C4-2B (cell line): ENCODE measurements around the gene B3GNT5.

Source experiments
- H3K27ac ChIP-seq: fragments of 450-650 bp; 2 replicates; pipeline ENCODE4 v1.5.1; 2017
- ZFX ChIP-seq: fragments of 450-650 bp; IDR thresholded peaks from 2 replicates; pipeline ENCODE4 v1.6.1; 2017
- TF ChIP-seq, protein P1 (sequence below): fragments of 450-650 bp; conservative IDR thresholded peaks from 2 replicates; pipeline ENCODE4 v1.5.1; 2017; ENCODE audit warnings: mild to moderate bottlenecking

The B3GNT5 gene, protein sequence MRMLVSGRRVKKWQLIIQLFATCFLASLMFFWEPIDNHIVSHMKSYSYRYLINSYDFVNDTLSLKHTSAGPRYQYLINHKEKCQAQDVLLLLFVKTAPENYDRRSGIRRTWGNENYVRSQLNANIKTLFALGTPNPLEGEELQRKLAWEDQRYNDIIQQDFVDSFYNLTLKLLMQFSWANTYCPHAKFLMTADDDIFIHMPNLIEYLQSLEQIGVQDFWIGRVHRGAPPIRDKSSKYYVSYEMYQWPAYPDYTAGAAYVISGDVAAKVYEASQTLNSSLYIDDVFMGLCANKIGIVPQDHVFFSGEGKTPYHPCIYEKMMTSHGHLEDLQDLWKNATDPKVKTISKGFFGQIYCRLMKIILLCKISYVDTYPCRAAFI

DNA sequence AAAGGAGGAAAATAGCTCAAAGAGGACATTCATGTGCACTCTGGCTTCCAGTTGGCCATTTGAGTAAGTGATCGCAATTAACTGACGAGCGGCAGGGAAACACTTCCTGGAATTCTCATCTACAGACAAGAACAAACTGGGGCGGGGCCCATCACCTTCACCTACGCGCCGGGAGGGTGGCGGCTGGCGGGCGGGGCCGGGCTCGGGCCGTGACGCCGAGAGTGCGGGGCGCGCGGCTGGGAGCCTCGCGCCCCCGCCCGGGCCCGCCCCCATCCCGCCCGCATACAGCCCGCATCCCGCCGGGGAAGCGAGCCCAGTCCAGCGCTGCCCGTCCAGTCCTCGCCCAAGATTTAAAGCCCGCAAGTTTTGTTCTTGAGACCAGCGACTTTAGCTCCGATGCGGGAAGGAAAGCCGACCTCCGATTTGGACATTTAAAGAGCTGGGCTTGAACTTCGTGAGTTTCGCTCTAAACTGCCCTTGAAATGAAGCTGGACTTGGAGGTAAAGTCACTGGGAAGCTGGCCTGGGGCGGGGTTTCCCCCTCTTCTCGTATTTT lies at the start of gene B3GNT5:
Gene B3GNT5, plus strand, starts transcription at position 281 of the 555 bp plus-strand sequence. CDS start 16,546 bp downstream, outside the sequence.
- no peak for TF ChIP-seq ZFX
- TF ChIP-seq, protein P1, sequence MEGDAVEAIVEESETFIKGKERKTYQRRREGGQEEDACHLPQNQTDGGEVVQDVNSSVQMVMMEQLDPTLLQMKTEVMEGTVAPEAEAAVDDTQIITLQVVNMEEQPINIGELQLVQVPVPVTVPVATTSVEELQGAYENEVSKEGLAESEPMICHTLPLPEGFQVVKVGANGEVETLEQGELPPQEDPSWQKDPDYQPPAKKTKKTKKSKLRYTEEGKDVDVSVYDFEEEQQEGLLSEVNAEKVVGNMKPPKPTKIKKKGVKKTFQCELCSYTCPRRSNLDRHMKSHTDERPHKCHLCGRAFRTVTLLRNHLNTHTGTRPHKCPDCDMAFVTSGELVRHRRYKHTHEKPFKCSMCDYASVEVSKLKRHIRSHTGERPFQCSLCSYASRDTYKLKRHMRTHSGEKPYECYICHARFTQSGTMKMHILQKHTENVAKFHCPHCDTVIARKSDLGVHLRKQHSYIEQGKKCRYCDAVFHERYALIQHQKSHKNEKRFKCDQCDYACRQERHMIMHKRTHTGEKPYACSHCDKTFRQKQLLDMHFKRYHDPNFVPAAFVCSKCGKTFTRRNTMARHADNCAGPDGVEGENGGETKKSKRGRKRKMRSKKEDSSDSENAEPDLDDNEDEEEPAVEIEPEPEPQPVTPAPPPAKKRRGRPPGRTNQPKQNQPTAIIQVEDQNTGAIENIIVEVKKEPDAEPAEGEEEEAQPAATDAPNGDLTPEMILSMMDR = no peak
- no peak within 1 kb of the TSS for H3K27ac ChIP-seq

DNA sequence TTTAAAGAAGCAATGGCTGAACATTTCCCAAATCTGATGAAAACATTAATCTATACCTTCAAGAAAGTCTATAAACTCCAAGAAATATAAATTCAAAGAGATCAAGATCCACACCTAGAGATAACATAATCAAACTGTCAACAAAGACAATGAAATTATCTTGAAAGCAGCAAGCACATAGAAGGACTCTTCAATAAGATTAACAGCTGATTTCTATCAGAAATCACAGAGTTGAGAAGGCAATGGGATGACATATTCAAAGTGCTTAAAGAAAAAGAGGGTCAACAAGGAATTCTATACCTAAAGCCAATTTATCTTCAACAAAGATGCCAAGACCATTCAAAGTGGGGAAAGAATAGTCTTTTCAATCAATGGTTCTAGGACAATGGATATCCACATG lies 49.4 kb upstream of the B3GNT5 start:
- no peak overlapping the region for H3K27ac ChIP-seq
- TF ChIP-seq ZFX = no peak
- TF ChIP-seq, protein P1 = no peak

DNA sequence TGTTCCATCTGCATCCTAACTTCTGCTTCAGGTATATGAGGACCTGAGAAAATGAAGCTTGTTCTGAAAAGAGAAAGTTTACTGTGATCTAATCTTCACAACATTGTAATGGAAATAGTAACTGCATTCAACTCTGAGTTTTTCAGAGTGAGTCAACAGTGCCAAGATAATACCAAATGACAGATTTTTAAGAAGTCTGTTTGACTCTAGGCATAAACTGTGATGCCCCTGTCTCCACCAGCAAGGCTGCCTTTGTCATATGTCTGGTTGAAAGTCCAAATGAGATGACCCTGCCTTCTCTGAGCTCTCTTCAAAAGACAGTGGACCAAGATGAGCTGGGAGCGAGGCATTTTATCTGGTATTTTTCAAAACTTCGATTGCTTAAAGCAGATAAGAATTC lies 44.8 kb upstream of the B3GNT5 start:
- TF ChIP-seq, protein P1 = no peak
- no peak for TF ChIP-seq ZFX
- no peak overlapping the region for H3K27ac ChIP-seq

DNA sequence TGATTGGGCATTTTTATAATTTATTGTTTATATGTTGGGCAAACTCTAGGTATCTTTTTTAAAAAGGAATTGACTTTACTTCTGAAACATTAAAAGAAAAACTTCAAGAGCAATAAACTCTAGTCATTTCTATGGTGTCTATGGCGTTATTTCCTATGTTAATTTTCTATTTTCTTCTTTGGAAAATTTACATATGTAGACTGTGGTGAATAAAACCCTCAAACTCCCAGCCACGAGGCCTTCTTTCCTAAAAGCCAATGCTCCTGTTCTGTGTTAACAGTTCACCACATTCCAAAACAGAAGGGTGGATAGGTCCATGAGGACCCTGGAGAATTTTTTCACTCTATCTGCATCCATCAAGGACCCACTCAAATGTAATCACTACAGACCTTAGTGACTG lies 44.3 kb upstream of the B3GNT5 start:
- TF ChIP-seq, protein P1 = no peak
- TF ChIP-seq ZFX = no peak

DNA sequence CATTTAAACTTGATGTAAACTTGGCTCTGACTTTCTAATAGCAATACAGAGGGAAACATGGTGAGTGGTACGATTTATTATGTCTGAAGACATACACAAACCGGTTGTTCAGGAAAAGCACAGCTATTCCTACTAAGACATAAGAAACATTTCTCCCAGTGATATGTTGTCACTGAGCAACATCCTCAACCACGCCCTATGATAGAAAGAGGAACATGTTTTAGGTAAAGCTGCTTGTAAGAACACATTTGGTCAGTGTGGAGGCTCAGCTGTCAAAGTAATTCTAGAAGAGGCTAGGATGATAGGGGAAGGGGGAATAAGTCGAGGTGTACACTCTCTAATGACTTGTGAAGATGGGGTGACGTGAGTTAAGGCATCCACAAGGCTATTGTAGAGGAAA lies 42.7 kb upstream of the B3GNT5 start:
- TF ChIP-seq, protein P1 = no peak
- TF ChIP-seq ZFX = no peak
- H3K27ac ChIP-seq = no peak overlapping the region

More for the DNA sequence above, 44.3 kb upstream of the B3GNT5 start:
- H3K27ac ChIP-seq = no peak overlapping the region

DNA sequence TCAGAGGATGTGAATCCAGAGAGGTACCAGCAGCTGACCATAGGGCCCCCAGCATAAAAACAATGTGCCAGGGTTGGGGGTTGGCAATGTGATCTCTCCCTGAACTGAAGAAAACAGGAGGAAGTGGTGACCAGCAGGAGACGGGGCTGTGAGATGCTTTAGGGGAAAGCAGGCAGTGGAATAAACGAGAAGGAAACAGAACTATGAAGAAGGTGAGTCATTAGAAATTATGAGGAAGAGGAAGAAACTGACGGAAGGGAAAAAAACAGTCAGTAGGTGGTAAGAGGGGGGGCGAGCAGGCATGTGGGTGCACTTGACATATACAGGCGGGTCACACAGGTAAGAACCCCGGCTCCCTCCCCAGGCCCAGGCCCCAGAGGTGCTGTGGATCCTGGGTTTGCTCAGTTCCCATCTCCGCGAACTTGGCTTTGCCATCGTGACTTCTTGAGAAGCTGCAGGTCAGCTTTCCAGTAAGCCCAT lies 42.2 kb upstream of the B3GNT5 start:
- H3K27ac ChIP-seq = no peak overlapping the region

More for the DNA sequence above, 42.2 kb upstream of the B3GNT5 start:
- no peak for TF ChIP-seq ZFX
- TF ChIP-seq, protein P1 = no peak
